SK-N-SH (cell line): ENCODE data around the gene PARP9. TPM values are rescaled to one million over a fixed set of nuclear protein-coding genes. Genes with fewer than 3 reads are reported as not detected.

Experiments
- CTCF ChIA-PET: fragments of 300-600, 350-600 bp; formaldehyde crosslinking; extraction: SDS; loops from one replicate; lab custom pipeline; 2021; lab: Yijun Ruan, JAX
- POLR2A ChIA-PET: fragments of 350-600 bp; sonication (Branson Sonifier 250); formaldehyde crosslinking; extraction: SDS; loops from one replicate; lab custom pipeline; 2020; ENCODE audit warnings: antibody characterized with exemption, inconsistent platforms; lab: Yijun Ruan, JAX
- DNase-seq: peaks from one replicate; pipeline ENCODE4 v3.0.0; 2012
- H2AFZ ChIP-seq: fragments of 200-600 bp; sonication (generic); 2 replicates; pipeline ENCODE4 v1.8.1; 2016; ENCODE audit warnings: antibody characterized with exemption, mild to moderate bottlenecking, low read depth
- H3F3A ChIP-seq: fragments of 200-600 bp; sonication (generic); replicated peaks from 2 replicates; pipeline ENCODE3; 2016; ENCODE audit warnings: antibody characterized with exemption, mild to moderate bottlenecking; ENCODE audit not compliant: insufficient read depth
- H3K27ac ChIP-seq, 2 experiments: fragments of 200-500 bp in 1 of 2; fragments of 200-600 bp in 1 of 2; sonication (Bioruptor generic) in 1 of 2; sonication (generic), shearing (Covaris generic) in 1 of 2; 2 replicates each; pipeline versions ENCODE4 v1.5.1 to v1.6.1; 2014 to 2016; ENCODE audit warnings: low read depth in 2 of 2, inconsistent platforms in 1 of 2, low read length in 1 of 2, mild to moderate bottlenecking in 1 of 2, mixed read lengths in 1 of 2
- H3K27me3 ChIP-seq: fragments of 200-600 bp; sonication (generic), shearing (Covaris generic); 2 replicates; pipeline ENCODE4 v1.6.1; 2016; ENCODE audit warnings: mixed run types; ENCODE audit not compliant: insufficient read depth
- H3K36me3 ChIP-seq, 2 experiments: fragments of 200-500 bp in 1 of 2; fragments of 200-600 bp in 1 of 2; sonication (Bioruptor generic) in 1 of 2; sonication (generic) in 1 of 2; replicated peaks in 1 of 2; 2 replicates each; pipeline versions ENCODE3 to v1.5.1; 2014 to 2016; ENCODE audit warnings: low read length in 1 of 2, mild to moderate bottlenecking in 1 of 2; ENCODE audit not compliant: insufficient read depth in 2 of 2, control insufficient read depth in 1 of 2
- H3K4me1 ChIP-seq, 2 experiments: fragments of 200-500 bp in 1 of 2; fragments of 200-600 bp in 1 of 2; sonication (Bioruptor generic) in 1 of 2; sonication (generic), shearing (Covaris generic) in 1 of 2; 2 replicates each; pipeline versions ENCODE4 v1.5.1 to v1.6.1; 2014 to 2016; ENCODE audit warnings: low read depth in 1 of 2, low read length in 1 of 2, mixed run types in 1 of 2; ENCODE audit not compliant: insufficient read depth in 2 of 2, control insufficient read depth in 1 of 2
- H3K4me2 ChIP-seq: fragments of 200-600 bp; sonication (generic), shearing (Covaris generic); 2 replicates; pipeline ENCODE4 v1.6.1; 2017; ENCODE audit warnings: mixed run types
- H3K4me3 ChIP-seq, 2 experiments: fragments of 200-500 bp in 1 of 2; fragments of 200-600 bp in 1 of 2; sonication (Bioruptor generic) in 1 of 2; sonication (generic), shearing (Covaris generic) in 1 of 2; 2 replicates each; pipeline versions ENCODE4 v1.5.1 to v1.8.1; 2014 to 2016; ENCODE audit warnings: low read depth in 2 of 2, inconsistent platforms in 1 of 2, low read length in 1 of 2, mild to moderate bottlenecking in 1 of 2, mixed read lengths in 1 of 2, moderate library complexity in 1 of 2
- H3K79me2 ChIP-seq: fragments of 200-600 bp; sonication (generic); 2 replicates; pipeline ENCODE4 v1.8.1; 2017; ENCODE audit warnings: mild to moderate bottlenecking; ENCODE audit not compliant: insufficient read depth
- H3K9ac ChIP-seq: fragments of 200-600 bp; sonication (generic); 2 replicates; pipeline ENCODE4 v1.6.1; 2017; ENCODE audit warnings: mixed run types
- H3K9me2 ChIP-seq: fragments of 200-600 bp; sonication (generic); 2 replicates; pipeline ENCODE4 v1.6.1; 2017; ENCODE audit warnings: mixed run types
- H3K9me3 ChIP-seq: fragments of 200-600 bp; sonication (generic); 2 replicates; pipeline ENCODE4 v1.6.1; 2017; ENCODE audit warnings: mixed run types, mild to moderate bottlenecking, moderate library complexity
- H4K20me1 ChIP-seq: fragments of 200-600 bp; sonication (generic); 2 replicates; pipeline ENCODE4 v1.6.1; 2017; ENCODE audit warnings: mild to moderate bottlenecking, mixed run types; ENCODE audit not compliant: insufficient read depth
- ELF1 ChIP-seq: IDR thresholded peaks from 2 replicates; pipeline ENCODE4 v1.4.0; 2012
- EZH2phosphoT487 ChIP-seq: fragments of 200-600 bp; sonication (generic); IDR thresholded peaks from 2 replicates; pipeline ENCODE4 v1.6.1; 2017; ENCODE audit warnings: low read depth, mixed run types, mild to moderate bottlenecking, antibody characterized with exemption, moderate library complexity, borderline replicate concordance
- GABPA ChIP-seq: IDR thresholded peaks from 2 replicates; pipeline ENCODE4 v1.4.0; 2012; ENCODE audit warnings: low read depth, mild to moderate bottlenecking
- JUND ChIP-seq: IDR thresholded peaks from 2 replicates; pipeline ENCODE4 v1.4.0; 2012
- POLR2AphosphoS5 ChIP-seq: IDR thresholded peaks from 2 replicates; pipeline ENCODE4 v1.6.1; 2012; ENCODE audit warnings: low read depth, low read length
- RXRA ChIP-seq: IDR thresholded peaks from 2 replicates; pipeline ENCODE4 v1.4.0; 2012; ENCODE audit warnings: low read depth, mild to moderate bottlenecking, borderline replicate concordance
- ZBTB33 ChIP-seq: IDR thresholded peaks from 2 replicates; pipeline ENCODE4 v1.4.0; 2012; ENCODE audit warnings: low read depth, borderline replicate concordance
- WGBS: methylation state at CpG from one replicate; pipeline ENCODE4 v1.1.6; 2017; ENCODE audit warnings: low lambda C conversion rate; 5-methylcytosine and 5-hydroxymethylcytosine counted together
- polyA plus RNA-seq, 3 experiments: library from polyadenylated mRNA; depleted of rRNA; stranded (reverse); fragments of >200 nt; gene quantifications; 2 replicates each; pipeline ENCODE4 v1.2.3, GENCODE V29; 2012
- TF ChIP-seq, protein P1 (sequence below): fragments of 150-350 bp; IDR thresholded peaks from 2 replicates; pipeline ENCODE4 v1.6.1; 2016; ENCODE audit warnings: mild to moderate bottlenecking, low read depth, low read length
- TF ChIP-seq, protein P2 (sequence below): IDR thresholded peaks from 2 replicates; pipeline ENCODE4 v1.4.0; 2012; ENCODE audit warnings: low read depth, borderline replicate concordance
- TF ChIP-seq, protein P3 (sequence below): IDR thresholded peaks from 2 replicates; pipeline ENCODE4; 2012

The PARP9 gene
- polyA plus RNA-seq, 1 of the 3 experiments (the other 2 are of a cell fraction), result 13.5 TPM

DNA sequence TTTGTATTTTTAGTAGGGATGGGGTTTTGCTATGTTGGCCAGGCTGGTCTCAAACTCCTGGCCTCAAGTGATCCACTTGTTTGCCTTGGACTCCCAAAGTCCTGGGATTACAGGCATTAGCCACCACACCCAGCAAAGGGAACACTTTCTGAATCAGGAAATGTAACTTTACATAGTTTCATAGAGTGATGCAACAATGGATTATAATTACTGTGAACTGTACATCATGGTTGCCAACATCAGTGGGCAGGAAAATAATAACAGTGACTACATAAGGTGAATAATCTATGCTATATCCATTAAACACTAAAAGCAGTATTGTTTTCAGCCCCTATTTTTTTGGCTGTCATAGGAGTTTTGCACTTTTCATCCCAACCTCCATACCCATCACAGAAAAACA, 44.4 kb downstream of the PARP9 start (continued):
- no peak for TF ChIP-seq ZBTB33

GRCh38 chr3:122516846-122517360, 47.2 kb downstream of the PARP9 start:
- no peak overlapping the region for H3K27ac ChIP-seq

More at GRCh38 chr3:122516846-122517360, 47.2 kb downstream of the PARP9 start:
- no peaks in the 10 kb centered on the region for H3K9me3 ChIP-seq
- no peaks in the 10 kb centered on the region for H3K27me3 ChIP-seq
- ChIA-PET CTCF (interaction anchor here (1.0 kb wide), 1 partner anchor 44 kb away, joined by 3 read pairs; no protein-coding TSS in a partner anchor), POLR2A (no interaction called here)
- no peak overlapping the region for H2AFZ ChIP-seq
- TF ChIP-seq ELF1 (no peak), ZBTB33 (no peak), GABPA (no peak), RXRA (no peak), JUND (no peak), POLR2AphosphoS5 (no peak), EZH2phosphoT487 (no peak)
- TF ChIP-seq, protein P1, sequence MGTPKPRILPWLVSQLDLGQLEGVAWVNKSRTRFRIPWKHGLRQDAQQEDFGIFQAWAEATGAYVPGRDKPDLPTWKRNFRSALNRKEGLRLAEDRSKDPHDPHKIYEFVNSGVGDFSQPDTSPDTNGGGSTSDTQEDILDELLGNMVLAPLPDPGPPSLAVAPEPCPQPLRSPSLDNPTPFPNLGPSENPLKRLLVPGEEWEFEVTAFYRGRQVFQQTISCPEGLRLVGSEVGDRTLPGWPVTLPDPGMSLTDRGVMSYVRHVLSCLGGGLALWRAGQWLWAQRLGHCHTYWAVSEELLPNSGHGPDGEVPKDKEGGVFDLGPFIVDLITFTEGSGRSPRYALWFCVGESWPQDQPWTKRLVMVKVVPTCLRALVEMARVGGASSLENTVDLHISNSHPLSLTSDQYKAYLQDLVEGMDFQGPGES, result no peak
- TF ChIP-seq, protein P2, sequence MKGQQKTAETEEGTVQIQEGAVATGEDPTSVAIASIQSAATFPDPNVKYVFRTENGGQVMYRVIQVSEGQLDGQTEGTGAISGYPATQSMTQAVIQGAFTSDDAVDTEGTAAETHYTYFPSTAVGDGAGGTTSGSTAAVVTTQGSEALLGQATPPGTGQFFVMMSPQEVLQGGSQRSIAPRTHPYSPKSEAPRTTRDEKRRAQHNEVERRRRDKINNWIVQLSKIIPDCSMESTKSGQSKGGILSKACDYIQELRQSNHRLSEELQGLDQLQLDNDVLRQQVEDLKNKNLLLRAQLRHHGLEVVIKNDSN, result no peak
- TF ChIP-seq, protein P3, sequence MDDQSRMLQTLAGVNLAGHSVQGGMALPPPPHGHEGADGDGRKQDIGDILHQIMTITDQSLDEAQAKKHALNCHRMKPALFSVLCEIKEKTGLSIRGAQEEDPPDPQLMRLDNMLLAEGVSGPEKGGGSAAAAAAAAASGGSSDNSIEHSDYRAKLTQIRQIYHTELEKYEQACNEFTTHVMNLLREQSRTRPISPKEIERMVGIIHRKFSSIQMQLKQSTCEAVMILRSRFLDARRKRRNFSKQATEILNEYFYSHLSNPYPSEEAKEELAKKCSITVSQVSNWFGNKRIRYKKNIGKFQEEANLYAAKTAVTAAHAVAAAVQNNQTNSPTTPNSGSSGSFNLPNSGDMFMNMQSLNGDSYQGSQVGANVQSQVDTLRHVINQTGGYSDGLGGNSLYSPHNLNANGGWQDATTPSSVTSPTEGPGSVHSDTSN, result no peak
- 84% methylated on average over 6 of the region's 6 CpGs for WGBS
- H3K9ac ChIP-seq, result no peak overlapping the region
- peaks cover 22% of the 10 kb centered on the region for H4K20me1 ChIP-seq
- DNase-seq, result no peak
- H3K4me2 ChIP-seq, result no peak overlapping the region
- no peak overlapping the region for H3K4me3 ChIP-seq
- peaks cover 4% of the 10 kb centered on the region for H3F3A ChIP-seq
- peaks cover 3% of the 10 kb centered on the region in 2 experiments for H3K36me3 ChIP-seq
- H3K79me2 ChIP-seq, result peaks cover 22% of the 10 kb centered on the region
- peaks cover 0 to 11% of the 10 kb centered on the region in 2 experiments; a peak in 3 of 4 replicates for H3K4me1 ChIP-seq
- no peaks in the 10 kb centered on the region for H3K9me2 ChIP-seq
